Sigmoid colon (tissue), 3 donors: ENCODE results near the gene TTLL3.

Experiments
- POLR2A ChIP-seq, 2 donors: fragments of 450-650 bp; IDR thresholded peaks; one replicate each; pipeline ENCODE4 v1.6.1; 2016; ENCODE audit warnings: antibody characterized with exemption in 2 of 2, mild to moderate bottlenecking in 2 of 2, moderate library complexity in 2 of 2
- TF ChIP-seq, protein P1 (sequence below), 4 experiments: fragments of 450-650 bp in 3 of 4; fragments of 200-600 bp in 1 of 4; IDR thresholded peaks; one replicate each; pipeline ENCODE4 v1.5.1; 2016 to 2019; ENCODE audit warnings: antibody characterized with exemption in 4 of 4, mild to moderate bottlenecking in 3 of 4, moderate library complexity in 2 of 4

DNA sequence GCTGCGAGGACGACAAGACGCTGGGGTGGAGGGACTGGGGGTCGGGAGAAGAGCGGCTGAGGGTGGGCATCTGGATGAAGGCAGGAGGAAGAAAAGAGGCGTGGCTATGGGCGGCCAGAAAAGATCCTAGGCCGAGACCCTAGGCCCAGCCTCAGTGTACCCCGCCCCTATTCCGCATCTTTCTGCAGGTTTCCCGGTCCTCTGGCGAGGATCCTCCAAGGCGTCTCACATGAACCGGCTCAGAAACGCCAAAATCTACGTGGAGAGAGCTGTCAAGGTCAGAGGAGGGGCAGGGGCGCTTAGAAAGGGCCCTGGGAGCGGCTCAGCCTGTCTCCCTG lies 340 bp downstream of the TTLL3 start:
- TF ChIP-seq, protein P1, sequence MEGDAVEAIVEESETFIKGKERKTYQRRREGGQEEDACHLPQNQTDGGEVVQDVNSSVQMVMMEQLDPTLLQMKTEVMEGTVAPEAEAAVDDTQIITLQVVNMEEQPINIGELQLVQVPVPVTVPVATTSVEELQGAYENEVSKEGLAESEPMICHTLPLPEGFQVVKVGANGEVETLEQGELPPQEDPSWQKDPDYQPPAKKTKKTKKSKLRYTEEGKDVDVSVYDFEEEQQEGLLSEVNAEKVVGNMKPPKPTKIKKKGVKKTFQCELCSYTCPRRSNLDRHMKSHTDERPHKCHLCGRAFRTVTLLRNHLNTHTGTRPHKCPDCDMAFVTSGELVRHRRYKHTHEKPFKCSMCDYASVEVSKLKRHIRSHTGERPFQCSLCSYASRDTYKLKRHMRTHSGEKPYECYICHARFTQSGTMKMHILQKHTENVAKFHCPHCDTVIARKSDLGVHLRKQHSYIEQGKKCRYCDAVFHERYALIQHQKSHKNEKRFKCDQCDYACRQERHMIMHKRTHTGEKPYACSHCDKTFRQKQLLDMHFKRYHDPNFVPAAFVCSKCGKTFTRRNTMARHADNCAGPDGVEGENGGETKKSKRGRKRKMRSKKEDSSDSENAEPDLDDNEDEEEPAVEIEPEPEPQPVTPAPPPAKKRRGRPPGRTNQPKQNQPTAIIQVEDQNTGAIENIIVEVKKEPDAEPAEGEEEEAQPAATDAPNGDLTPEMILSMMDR (IDR thresholded peaks at IDR 0.05), result no peak
- TF ChIP-seq POLR2A (IDR thresholded peaks at IDR 0.05), result no peak
